Uterus (tissue), 4 donors: ENCODE results near the gene USP10. TPM values are rescaled to one million over a fixed set of nuclear protein-coding genes. Genes with fewer than 3 reads are reported as not detected.
A peak's percentile ranks its signal among the peaks of the same experiment; 100 is the strongest.

Experiments used
- DNase-seq, 2 donors: peaks; one replicate each; pipeline ENCODE4 v3.0.0-alpha.2; 2019 to 2020
- H3K27ac ChIP-seq, 2 donors: fragments of 200-600 bp; sonication (generic); 1 replicate in 1 of 2; 2 replicates in 1 of 2; pipeline ENCODE4 v1.5.1; 2016 to 2018
- H3K27me3 ChIP-seq, 2 donors: fragments of 200-600 bp; sonication (generic); one replicate each; pipeline ENCODE4 v1.5.1; 2018 to 2019; ENCODE audit warnings: control low read depth in 1 of 2
- H3K36me3 ChIP-seq, 2 donors: fragments of 200-600 bp; sonication (generic); one replicate each; pipeline ENCODE4 v1.5.1; 2019; ENCODE audit warnings: control low read depth in 1 of 2
- H3K4me1 ChIP-seq, 2 donors: fragments of 200-600 bp; sonication (generic); one replicate each; pipeline ENCODE4 v1.5.1; 2018 to 2019; ENCODE audit warnings: control low read depth in 1 of 2
- H3K4me3 ChIP-seq, 2 donors: fragments of 200-600 bp; sonication (generic); 1 replicate in 1 of 2; 2 replicates in 1 of 2; pipeline ENCODE4 v1.5.1; 2018 to 2019; ENCODE audit warnings: mild to moderate bottlenecking in 1 of 2
- H3K9me3 ChIP-seq, 2 donors: fragments of 200-600 bp; sonication (generic); one replicate each; pipeline ENCODE4 v1.5.1; 2019; ENCODE audit warnings: control low read depth in 1 of 2
- CTCF ChIP-seq, 4 experiments: fragments of 200-600 bp in 2 of 4; fragments of 450-650 bp in 2 of 4; sonication (generic) in 2 of 4; IDR thresholded peaks; one replicate each; pipeline ENCODE4 v1.5.1; 2016 to 2019; ENCODE audit warnings: antibody characterized with exemption in 4 of 4, mild to moderate bottlenecking in 2 of 4, moderate library complexity in 1 of 4
- POLR2A ChIP-seq, 2 donors: fragments of 450-650 bp; IDR thresholded peaks; one replicate each; pipeline ENCODE4 v1.6.1; 2016; ENCODE audit warnings: antibody characterized with exemption in 2 of 2, mild to moderate bottlenecking in 1 of 2, moderate library complexity in 1 of 2
- intact Hi-C: fragments of 100-400 bp; cut with DNase I; formaldehyde crosslinking; loops from one replicate; pipeline ENCODE4 v1.15.1; 2023; ENCODE audit warnings: low total_unique reads
- total RNA-seq, 4 donors: library from RNA; depleted of rRNA in 3 of 4; stranded (reverse); fragments of >200 nt in 3 of 4; gene quantifications; one replicate each; pipeline versions ENCODE4 v1.1.0 to v1.2.4, GENCODE V29; 2014 to 2023
- donor health status: DM: yes; HTN: yes; CAD: no.

USP10 gene
- total RNA-seq, 4 donors from 2014 or later = 12.6 to 83.3 (median 44.2) TPM

- peak in 1 of 2 donors; percentile 62 for DNase-seq
- TF ChIP-seq CTCF (IDR thresholded peaks at IDR 0.05) = no peak
- no peak for TF ChIP-seq POLR2A (IDR thresholded peaks at IDR 0.05)
- Histone ChIP-seq H3K4me3 (peak overlapping the region in 1 of 2 donors; percentile 11), H3K27me3 (no peaks in the 10 kb centered on the region), H3K9me3 (no peaks in the 10 kb centered on the region), H3K4me1 (peaks cover 0 to 3% of the 10 kb centered on the region in 2 donors), H3K27ac (peak overlapping the region; percentile 94 to 99), H3K36me3 (no peaks in the 10 kb centered on the region)
- intact Hi-C loops = no loop called here
Measured at GRCh38 chr16:84823484-84823883, 123.7 kb downstream of the USP10 start.

- intact Hi-C loops = no loop called here
Measured at GRCh38 chr16:84823926-84824325, 124.1 kb downstream of the USP10 start.

GRCh38 chr16:84825896-84826557, 126.2 kb downstream of the USP10 start:
- Histone ChIP-seq H3K27ac (peak overlapping the region; percentile 94 to 99), H3K27me3 (no peaks in the 10 kb centered on the region), H3K36me3 (no peaks in the 10 kb centered on the region), H3K9me3 (no peaks in the 10 kb centered on the region), H3K4me1 (peaks cover 9 to 22% of the 10 kb centered on the region in 2 donors), H3K4me3 (no peak overlapping the region)
- intact Hi-C loops = no loop called here
- no peak for TF ChIP-seq CTCF (IDR thresholded peaks at IDR 0.05)
- no peak for TF ChIP-seq POLR2A (IDR thresholded peaks at IDR 0.05)
- peak in 1 of 2 donors; percentile 49 for DNase-seq

More at GRCh38 chr16:84823926-84824325, 124.1 kb downstream of the USP10 start:
- no peak for DNase-seq
- Histone ChIP-seq H3K4me3 (no peak overlapping the region), H3K27me3 (no peaks in the 10 kb centered on the region), H3K4me1 (peaks cover 3 to 8% of the 10 kb centered on the region in 2 donors), H3K9me3 (no peaks in the 10 kb centered on the region), H3K27ac (peak overlapping the region; percentile 94 to 99), H3K36me3 (no peaks in the 10 kb centered on the region)
- TF ChIP-seq POLR2A (IDR thresholded peaks at IDR 0.05) (no peak), CTCF (IDR thresholded peaks at IDR 0.05) (no peak)

- intact Hi-C loops = no loop called here
- Histone ChIP-seq H3K36me3 (no peaks in the 10 kb centered on the region), H3K27ac (peak overlapping the region; percentile 94 to 99), H3K27me3 (no peaks in the 10 kb centered on the region), H3K9me3 (no peaks in the 10 kb centered on the region), H3K4me3 (no peak overlapping the region), H3K4me1 (peaks cover 9 to 25% of the 10 kb centered on the region in 2 donors)
- peak; percentile 84 to 85 for DNase-seq
- peak in 1 of 2 donors; percentile 36 for TF ChIP-seq POLR2A (IDR thresholded peaks at IDR 0.05)
- no peak for TF ChIP-seq CTCF (IDR thresholded peaks at IDR 0.05)
Measured at GRCh38 chr16:84826558-84826941, 126.8 kb downstream of the USP10 start.

GRCh38 chr16:84827131-84827574, 127.4 kb downstream of the USP10 start:
- Histone ChIP-seq H3K4me1 (peaks cover 9 to 30% of the 10 kb centered on the region in 2 donors), H3K4me3 (no peak overlapping the region), H3K9me3 (no peaks in the 10 kb centered on the region), H3K27ac (peak overlapping the region; percentile 94 to 99), H3K36me3 (no peaks in the 10 kb centered on the region), H3K27me3 (no peaks in the 10 kb centered on the region)
- peak; percentile 57 to 76 for DNase-seq
- intact Hi-C loops = no loop called here
- TF ChIP-seq POLR2A (IDR thresholded peaks at IDR 0.05) (peak in 1 of 2 donors; percentile 23), CTCF (IDR thresholded peaks at IDR 0.05) (no peak)
